Measurements from ENCODE around the gene TMPRSS13. TPM values are rescaled to one million over a fixed set of nuclear protein-coding genes. Genes with fewer than 3 reads are reported as not detected.

TMPRSS13 gene
- total RNA-seq, 2 experiments from 2014 or later = 0.79 to 1.1 TPM

DNA sequence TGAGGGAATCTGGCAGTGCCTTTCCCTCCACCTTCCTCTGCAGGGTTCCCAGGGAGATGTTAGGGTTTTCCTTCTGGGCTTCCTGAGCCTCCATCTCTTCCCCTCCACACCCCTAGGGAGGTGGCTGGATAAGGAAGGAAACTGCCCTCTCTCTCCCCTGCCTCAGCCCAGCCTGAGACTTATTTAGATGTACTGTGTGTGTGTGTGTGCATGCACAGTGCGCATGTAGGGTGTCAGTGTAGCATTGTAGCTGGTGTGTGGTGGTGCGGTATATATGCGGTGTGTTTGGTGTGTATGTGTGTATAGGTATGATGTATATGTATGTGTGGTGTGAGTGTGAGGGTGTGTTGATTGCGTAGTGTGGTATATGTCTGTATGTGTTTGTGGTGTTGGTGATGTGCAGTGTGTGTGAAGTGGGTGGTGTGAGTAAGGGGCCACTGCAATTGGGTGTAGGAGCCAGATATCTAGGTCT lies 54.3 kb downstream of the TMPRSS13 start:
- Histone ChIP-seq H3K79me2 (ENCODE audit: insufficient read depth, low read depth, low read length) (no peaks in the 10 kb centered on the region), H4K20me1 (ENCODE audit: insufficient read depth, low read length) (no peaks in the 10 kb centered on the region), H3K9me2 (ENCODE audit: insufficient read depth, low read length) (no peaks in the 10 kb centered on the region), H3K36me3 (ENCODE audit: insufficient read depth, low read length) (no peaks in the 10 kb centered on the region), H3K4me1 (ENCODE audit: insufficient read depth, low read length, poor library complexity, severe bottlenecking) (no peaks in the 10 kb centered on the region), H2AFZ (ENCODE audit: low read length) (no peak overlapping the region), H3K4me3 (ENCODE audit: low read depth, low read length, poor library complexity, severe bottlenecking) (no peak overlapping the region), H3K4me2 (ENCODE audit: low read length) (no peak overlapping the region), H3K27ac (ENCODE audit: low read depth, low read length, poor library complexity, severe bottlenecking) (no peak overlapping the region), H3K9me3 (ENCODE audit: low read length) (no peaks in the 10 kb centered on the region)
- POLR2A ChIA-PET = no interaction called here
- intact Hi-C loops (cut with micrococcal nuclease; ENCODE audit: unreplicated experiment) = no loop called here
- TF ChIP-seq, protein P1, sequence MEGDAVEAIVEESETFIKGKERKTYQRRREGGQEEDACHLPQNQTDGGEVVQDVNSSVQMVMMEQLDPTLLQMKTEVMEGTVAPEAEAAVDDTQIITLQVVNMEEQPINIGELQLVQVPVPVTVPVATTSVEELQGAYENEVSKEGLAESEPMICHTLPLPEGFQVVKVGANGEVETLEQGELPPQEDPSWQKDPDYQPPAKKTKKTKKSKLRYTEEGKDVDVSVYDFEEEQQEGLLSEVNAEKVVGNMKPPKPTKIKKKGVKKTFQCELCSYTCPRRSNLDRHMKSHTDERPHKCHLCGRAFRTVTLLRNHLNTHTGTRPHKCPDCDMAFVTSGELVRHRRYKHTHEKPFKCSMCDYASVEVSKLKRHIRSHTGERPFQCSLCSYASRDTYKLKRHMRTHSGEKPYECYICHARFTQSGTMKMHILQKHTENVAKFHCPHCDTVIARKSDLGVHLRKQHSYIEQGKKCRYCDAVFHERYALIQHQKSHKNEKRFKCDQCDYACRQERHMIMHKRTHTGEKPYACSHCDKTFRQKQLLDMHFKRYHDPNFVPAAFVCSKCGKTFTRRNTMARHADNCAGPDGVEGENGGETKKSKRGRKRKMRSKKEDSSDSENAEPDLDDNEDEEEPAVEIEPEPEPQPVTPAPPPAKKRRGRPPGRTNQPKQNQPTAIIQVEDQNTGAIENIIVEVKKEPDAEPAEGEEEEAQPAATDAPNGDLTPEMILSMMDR (conservative IDR thresholded peaks at IDR 0.05; ENCODE audit: low read length) = no peak
- no peak for TF ChIP-seq EZH2phosphoT487 (IDR thresholded peaks at IDR 0.05; ENCODE audit: borderline replicate concordance, low read depth, low read length)
- no TSS peak for BruUV-seq (replicated peaks)
- CTCF ChIA-PET (ENCODE audit: unreplicated experiment) = no interaction called here
- no peak for DNase-seq (ENCODE audit: low spot score)

- CTCF ChIA-PET (ENCODE audit: unreplicated experiment) = no interaction called here
- H3K4me1 ChIP-seq (ENCODE audit: insufficient read depth, low read length, poor library complexity, severe bottlenecking) = no peaks in the 10 kb centered on the region
- no TSS peak for BruUV-seq (replicated peaks)
- no peak overlapping the region for H3K4me3 ChIP-seq (ENCODE audit: low read depth, low read length, poor library complexity, severe bottlenecking)
- no peak overlapping the region for H3K4me2 ChIP-seq (ENCODE audit: low read length)
- DNase-seq (ENCODE audit: low spot score) = no peak
- no peaks in the 10 kb centered on the region for H3K79me2 ChIP-seq (ENCODE audit: insufficient read depth, low read depth, low read length)
- POLR2A ChIA-PET = no interaction called here
- no peaks in the 10 kb centered on the region for H3K9me2 ChIP-seq (ENCODE audit: insufficient read depth, low read length)
- no peaks in the 10 kb centered on the region for H4K20me1 ChIP-seq (ENCODE audit: insufficient read depth, low read length)
- TF ChIP-seq EZH2phosphoT487 (IDR thresholded peaks at IDR 0.05; ENCODE audit: borderline replicate concordance, low read depth, low read length) = no peak
- TF ChIP-seq, protein P1 (conservative IDR thresholded peaks at IDR 0.05; ENCODE audit: low read length) = no peak
- H3K36me3 ChIP-seq (ENCODE audit: insufficient read depth, low read length) = no peaks in the 10 kb centered on the region
- no peaks in the 10 kb centered on the region for H3K9me3 ChIP-seq (ENCODE audit: low read length)
- H2AFZ ChIP-seq (ENCODE audit: low read length) = no peak overlapping the region
- intact Hi-C loops (cut with micrococcal nuclease; ENCODE audit: unreplicated experiment) = no loop called here
- no peak overlapping the region for H3K27ac ChIP-seq (ENCODE audit: low read depth, low read length, poor library complexity, severe bottlenecking)
Measured at GRCh38 chr11:117874253-117874909, 54.8 kb downstream of the TMPRSS13 start.

DNA sequence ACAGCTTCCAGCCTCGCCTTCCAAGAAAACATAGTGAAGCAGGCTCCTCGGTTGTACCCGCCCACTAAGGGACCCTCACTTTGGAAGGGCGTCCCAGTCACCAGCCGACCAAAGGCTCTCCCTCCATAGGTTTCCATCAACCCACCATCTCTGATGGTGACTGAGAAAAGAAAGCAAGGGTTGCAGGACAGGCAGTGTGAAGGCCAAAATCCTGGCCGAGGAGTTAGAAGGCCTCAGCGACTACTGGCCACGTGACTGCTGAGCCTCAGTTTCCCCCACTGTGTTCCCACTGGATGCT lies 55.4 kb downstream of the TMPRSS13 start:
- no TSS peak for BruUV-seq (replicated peaks)
- Histone ChIP-seq H3K4me3 (ENCODE audit: low read depth, low read length, poor library complexity, severe bottlenecking) (no peak overlapping the region), H2AFZ (ENCODE audit: low read length) (no peak overlapping the region), H4K20me1 (ENCODE audit: insufficient read depth, low read length) (no peaks in the 10 kb centered on the region), H3K9me3 (ENCODE audit: low read length) (no peaks in the 10 kb centered on the region), H3K27ac (ENCODE audit: low read depth, low read length, poor library complexity, severe bottlenecking) (no peak overlapping the region), H3K4me1 (ENCODE audit: insufficient read depth, low read length, poor library complexity, severe bottlenecking) (no peaks in the 10 kb centered on the region), H3K36me3 (ENCODE audit: insufficient read depth, low read length) (no peaks in the 10 kb centered on the region), H3K4me2 (ENCODE audit: low read length) (no peak overlapping the region), H3K79me2 (ENCODE audit: insufficient read depth, low read depth, low read length) (no peaks in the 10 kb centered on the region), H3K9me2 (ENCODE audit: insufficient read depth, low read length) (no peaks in the 10 kb centered on the region)
- intact Hi-C loops (cut with micrococcal nuclease; ENCODE audit: unreplicated experiment) = no loop called here
- POLR2A ChIA-PET = no interaction called here
- TF ChIP-seq, protein P1 (conservative IDR thresholded peaks at IDR 0.05; ENCODE audit: low read length) = no peak
- TF ChIP-seq EZH2phosphoT487 (IDR thresholded peaks at IDR 0.05; ENCODE audit: borderline replicate concordance, low read depth, low read length) = no peak
- no peak for DNase-seq (ENCODE audit: low spot score)
- CTCF ChIA-PET (ENCODE audit: unreplicated experiment) = no interaction called here

All from OCI-LY7 (cell line).